ENCODE results near the gene PADI1. TPM values are rescaled to one million over a fixed set of nuclear protein-coding genes. Genes with fewer than 3 reads are reported as not detected.
A peak's percentile ranks its signal among the peaks of the same experiment; 100 is the strongest.

PADI1 gene
- polyA plus RNA-seq, 1 of the 3 experiments (the other 2 are of a cell fraction) = 0.26 TPM

- Histone ChIP-seq H3K79me2 (ENCODE audit: insufficient read depth) (no peaks in the 10 kb centered on the region), H3K4me2 (no peak overlapping the region), H3K27me3 (ENCODE audit: insufficient read depth) (no peaks in the 10 kb centered on the region), H4K20me1 (ENCODE audit: insufficient read depth) (no peaks in the 10 kb centered on the region), H3F3A (replicated peaks; ENCODE audit: insufficient read depth) (no peaks in the 10 kb centered on the region), H3K9ac (no peak overlapping the region), H3K27ac (ENCODE audit: low read depth in 2 of 2, low read length in 1 of 2) (no peak overlapping the region), H3K36me3 (replicated peaks in 1 of 2; ENCODE audit: control insufficient read depth in 1 of 2, insufficient read depth in 2 of 2, low read length in 1 of 2) (no peaks in the 10 kb centered on the region), H3K9me3 (no peaks in the 10 kb centered on the region), H3K9me2 (no peaks in the 10 kb centered on the region), H2AFZ (ENCODE audit: low read depth) (no peak overlapping the region), H3K4me1 (ENCODE audit: control insufficient read depth in 1 of 2, insufficient read depth in 2 of 2, low read depth in 1 of 2, low read length in 1 of 2) (peaks cover 0 to 4% of the 10 kb centered on the region in 2 experiments; a peak in 1 of 4 replicates), H3K4me3 (ENCODE audit: low read depth in 2 of 2, low read length in 1 of 2) (no peak overlapping the region)
- ChIA-PET POLR2A (no interaction called here), CTCF (interaction anchor here (0.9 to 1.8 kb wide), 13 partner anchors 11 to 198 kb away, joined by 3 to 11 read pairs (median 4); partner anchors contain the start of gene PADI3)
- TF ChIP-seq TEAD4 (IDR thresholded peaks at IDR 0.05; ENCODE audit: borderline replicate concordance, insufficient read depth) = no peak
- no peak for TF ChIP-seq FOSL2 (IDR thresholded peaks at IDR 0.05; ENCODE audit: borderline replicate concordance, low read depth)
- no peak for TF ChIP-seq GATA2 (CRISPR knock-in tag; IDR thresholded peaks at IDR 0.05)
- no peak for TF ChIP-seq NRF1 (IDR thresholded peaks at IDR 0.05; ENCODE audit: low read depth, low read length)
- no peak for TF ChIP-seq CTCF (IDR thresholded peaks at IDR 0.05)
- no peak for DNase-seq
- 82% methylated on average over 13 of the region's 13 CpGs for WGBS (ENCODE audit: low lambda C conversion rate)
Observed at GRCh38 chr1:17273096-17273495, 68.2 kb downstream of the PADI1 start.

DNA sequence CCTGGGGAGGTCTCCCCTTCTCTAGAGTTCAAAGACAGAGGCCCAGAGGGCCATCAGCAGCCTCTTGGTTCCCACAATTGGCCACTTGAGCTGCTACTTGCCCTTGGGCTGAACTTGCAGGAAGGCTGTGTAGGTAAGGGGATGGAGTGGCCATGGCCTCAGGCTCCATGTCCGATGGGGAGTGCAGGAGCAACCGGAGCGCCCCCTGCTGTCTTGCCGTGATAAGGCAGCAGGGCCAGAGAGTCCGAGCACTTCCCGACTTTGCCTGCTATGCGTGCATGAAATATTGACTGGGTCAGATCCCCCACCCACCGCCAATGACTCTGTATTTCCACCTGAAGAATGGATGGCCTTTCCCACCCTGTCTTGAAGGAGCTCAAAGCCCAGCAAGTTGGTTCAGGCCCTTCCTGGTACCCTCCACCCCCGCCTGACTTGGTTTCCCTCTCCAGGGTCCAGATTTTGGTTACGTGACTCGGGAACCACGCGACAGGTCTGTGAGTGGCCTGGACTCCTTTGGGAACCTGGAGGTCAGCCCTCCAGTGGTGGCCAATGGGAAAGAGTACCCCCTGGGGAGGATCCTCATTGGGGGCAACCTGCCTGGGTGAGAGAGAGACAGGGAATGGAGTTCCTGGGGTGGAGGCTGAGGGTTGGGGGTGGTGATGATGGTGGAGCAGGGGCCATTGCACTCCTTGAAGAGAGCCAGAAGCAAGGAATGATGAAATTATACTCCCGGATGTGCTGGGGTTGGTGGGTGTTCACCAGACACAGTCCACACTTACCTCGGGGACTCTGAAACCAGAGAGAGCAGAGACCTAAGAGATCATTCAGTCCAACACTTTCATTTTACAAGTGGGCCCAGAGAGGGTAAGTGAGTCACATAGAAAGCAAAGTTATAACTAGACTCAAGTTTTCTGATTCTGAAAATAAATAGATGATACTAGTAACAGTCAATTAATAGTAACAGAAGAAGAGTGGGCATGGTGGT lies 69.5 kb downstream of the PADI1 start:
- ChIA-PET CTCF (interaction anchor here (0.6 to 1.8 kb wide), 18 partner anchors 13 to 217 kb away, joined by 3 to 11 read pairs (median 4); partner anchors contain the start of gene PADI3), POLR2A (no interaction called here)
- Histone ChIP-seq H2AFZ (ENCODE audit: low read depth) (no peak overlapping the region), H3K27ac (ENCODE audit: low read depth in 2 of 2, low read length in 1 of 2) (no peak overlapping the region), H4K20me1 (ENCODE audit: insufficient read depth) (no peaks in the 10 kb centered on the region), H3K4me3 (ENCODE audit: low read depth in 2 of 2, low read length in 1 of 2) (no peak overlapping the region), H3K79me2 (ENCODE audit: insufficient read depth) (no peaks in the 10 kb centered on the region), H3K4me1 (ENCODE audit: control insufficient read depth in 1 of 2, insufficient read depth in 2 of 2, low read depth in 1 of 2, low read length in 1 of 2) (peaks cover 0 to 4% of the 10 kb centered on the region in 2 experiments; a peak in 1 of 4 replicates), H3K9me2 (no peaks in the 10 kb centered on the region), H3K4me2 (no peak overlapping the region), H3F3A (replicated peaks; ENCODE audit: insufficient read depth) (no peaks in the 10 kb centered on the region), H3K9me3 (no peaks in the 10 kb centered on the region), H3K36me3 (replicated peaks in 1 of 2; ENCODE audit: control insufficient read depth in 1 of 2, insufficient read depth in 2 of 2, low read length in 1 of 2) (no peaks in the 10 kb centered on the region), H3K27me3 (ENCODE audit: insufficient read depth) (no peaks in the 10 kb centered on the region), H3K9ac (no peak overlapping the region)
- 40% methylated on average over 12 of the region's 15 CpGs for WGBS (ENCODE audit: low lambda C conversion rate)
- DNase-seq = peak; percentile 76
- TF ChIP-seq CTCF (IDR thresholded peaks at IDR 0.05) = peak; percentile 72
- no peak for TF ChIP-seq FOXJ3 (CRISPR knock-in tag; IDR thresholded peaks at IDR 0.05)
- no peak for TF ChIP-seq JUND (IDR thresholded peaks at IDR 0.05)
- no peak for TF ChIP-seq MXI1 (IDR thresholded peaks at IDR 0.05; ENCODE audit: low read depth, low read length)
- no peak for TF ChIP-seq FOXM1 (IDR thresholded peaks at IDR 0.05; ENCODE audit: low read depth)
- no peak for TF ChIP-seq CHD2 (IDR thresholded peaks at IDR 0.05; ENCODE audit: low read length, partially characterized antibody)
- no peak for TF ChIP-seq TAF1 (IDR thresholded peaks at IDR 0.05; ENCODE audit: borderline replicate concordance, low read depth, low read length)
- no peak for TF ChIP-seq IRF3 (IDR thresholded peaks at IDR 0.05; ENCODE audit: low read depth, low read length)
- TF ChIP-seq SMC3 (IDR thresholded peaks at IDR 0.05; ENCODE audit: low read depth, low read length) = peak; percentile 63
- TF ChIP-seq REST (IDR thresholded peaks at IDR 0.05; ENCODE audit: low read depth, low read length) = no peak

Measured in SK-N-SH (cell line).